Right forelimb (tissue), 1 donor: ENCODE data around the gene TFAM.

Experiments used
- DNase-seq: peaks from one replicate; pipeline ENCODE4 v3.0.0-alpha.2; 2018

Gene TFAM

GRCh38 chr10:58436071-58436470 is 50.9 kb downstream of the TFAM start:
- no peak for DNase-seq

GRCh38 chr10:58438340-58438871 is 53.2 kb downstream of the TFAM start:
- no peak for DNase-seq

DNA sequence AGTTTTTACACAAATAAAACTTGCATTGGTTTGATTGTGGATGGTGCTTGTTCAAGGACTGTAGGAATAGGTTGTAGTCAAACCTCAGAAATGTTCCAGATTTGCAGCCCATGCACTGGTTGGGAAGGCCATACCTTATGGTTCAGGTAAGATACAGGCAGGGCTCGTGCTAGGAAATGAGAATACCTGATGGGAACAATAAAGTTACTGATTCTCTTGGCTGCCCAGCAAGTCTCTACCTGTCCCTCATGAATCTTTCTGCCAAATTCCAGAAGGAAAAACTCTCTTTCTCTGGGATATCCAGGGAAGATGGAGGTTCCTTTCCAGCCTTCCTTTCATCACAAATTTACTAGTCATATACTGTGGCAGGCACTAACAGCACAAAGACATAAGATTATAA is 53.8 kb downstream of the TFAM start:
- DNase-seq: no peak

- DNase-seq: no peak
These were observed 54.6 kb downstream of the TFAM start for GRCh38 chr10:58439632-58440364.

- DNase-seq: no peak
These were observed 55.3 kb downstream of the TFAM start for GRCh38 chr10:58440484-58440883.

DNA sequence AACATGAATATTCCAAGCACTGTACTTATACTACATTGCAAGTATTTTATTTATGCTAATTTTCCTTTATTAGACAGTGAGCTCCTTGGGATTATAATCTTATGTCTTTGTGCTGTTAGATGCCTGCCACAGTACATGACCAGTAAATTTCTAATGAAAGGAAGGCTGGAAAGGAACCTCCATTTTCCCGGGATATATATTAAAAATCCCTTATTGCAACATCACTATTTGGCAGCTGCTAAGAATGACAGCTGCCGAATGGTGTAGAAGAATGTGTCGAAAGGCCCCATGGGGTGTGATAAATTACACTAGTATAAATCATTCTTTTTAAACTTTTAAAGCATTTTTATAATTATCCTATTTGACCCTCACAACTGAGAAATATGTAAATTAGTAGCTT is 59.1 kb downstream of the TFAM start:
- no peak for DNase-seq

GRCh38 chr10:58444876-58445275 is 59.7 kb downstream of the TFAM start:
- DNase-seq: no peak

DNA sequence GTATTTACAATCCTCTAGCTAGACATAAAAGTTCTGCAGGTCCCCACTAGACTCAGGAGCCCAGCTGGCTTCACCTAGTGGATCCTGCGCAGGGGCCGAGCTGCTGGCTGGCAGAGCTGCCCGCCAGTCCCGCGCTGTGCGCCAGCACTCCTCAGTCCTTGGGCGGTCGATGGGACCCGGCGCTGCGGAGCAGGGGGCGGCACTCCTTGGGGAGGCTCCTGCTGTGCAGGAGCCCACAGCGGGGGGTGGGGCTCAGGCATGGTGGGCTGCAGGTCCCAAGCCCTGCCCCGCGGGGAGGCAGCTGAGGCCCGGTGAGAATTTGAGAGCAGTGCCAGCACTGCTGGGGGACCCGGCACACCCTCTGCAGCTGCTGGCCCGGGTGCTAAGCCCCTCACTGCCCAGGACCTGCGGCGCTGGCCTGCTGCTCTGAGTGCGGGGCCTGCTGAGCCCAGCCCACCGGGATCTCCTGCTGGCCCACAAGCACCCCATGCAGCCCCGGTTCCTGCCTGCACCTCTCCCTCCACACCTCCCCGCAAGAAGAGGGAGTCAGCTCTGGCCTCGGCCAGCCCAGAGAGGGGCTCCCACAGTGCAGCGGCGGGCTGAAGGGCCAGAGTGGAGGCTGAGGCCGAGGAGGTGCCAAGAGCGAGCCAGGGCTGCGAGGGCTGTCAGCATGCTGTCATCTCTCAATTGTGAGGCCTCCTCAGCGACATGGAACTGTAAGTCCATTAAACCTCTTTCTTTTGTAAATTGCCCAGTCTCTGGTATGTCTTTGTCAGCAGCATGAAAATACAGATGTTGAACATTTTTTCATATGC is 63.1 kb downstream of the TFAM start:
- DNase-seq: no peak
